Smooth muscle cell (in vitro differentiated cells): ENCODE measurements around the gene REEP3. TPM values are rescaled to one million over a fixed set of nuclear protein-coding genes. Genes with fewer than 3 reads are reported as not detected.

Experiments used
- DNase-seq: peaks from one replicate; lab custom pipeline; 2025; ENCODE audit not compliant: unreplicated experiment; lab: John Stamatoyannopoulos, UW
- H2AFZ ChIP-seq: fragments of 200-600 bp; sonication (generic); 2 replicates; pipeline ENCODE4 v1.6.0; 2016; ENCODE audit warnings: antibody characterized with exemption, low read depth, mild to moderate bottlenecking
- H3F3A ChIP-seq: fragments of 200-600 bp; sonication (generic); 2 replicates; pipeline ENCODE4 v1.6.0; 2017; ENCODE audit warnings: antibody characterized with exemption, low read depth
- H3K27ac ChIP-seq: fragments of 200-600 bp; sonication (generic); 2 replicates; pipeline ENCODE4 v1.5.1; 2016; ENCODE audit warnings: low read depth, mild to moderate bottlenecking
- H3K27me3 ChIP-seq: fragments of 200-600 bp; sonication (generic); 2 replicates; pipeline ENCODE4 v1.6.1; 2016; ENCODE audit warnings: low read depth, mild to moderate bottlenecking
- H3K36me3 ChIP-seq: fragments of 200-600 bp; sonication (generic); 2 replicates; pipeline ENCODE4 v1.5.1; 2016; ENCODE audit warnings: low read depth
- H3K4me1 ChIP-seq: fragments of 200-600 bp; sonication (generic); 2 replicates; pipeline ENCODE4 v1.5.1; 2016; ENCODE audit warnings: low read depth
- H3K4me2 ChIP-seq: fragments of 200-600 bp; sonication (generic); 2 replicates; pipeline ENCODE4 v1.6.0; 2016; ENCODE audit warnings: mild to moderate bottlenecking
- H3K4me3 ChIP-seq: fragments of 200-600 bp; sonication (generic); 2 replicates; pipeline ENCODE4 v1.5.1; 2016; ENCODE audit warnings: mild to moderate bottlenecking
- H3K79me2 ChIP-seq: fragments of 200-600 bp; sonication (generic); 2 replicates; pipeline ENCODE4 v1.6.0; 2016; ENCODE audit warnings: low read depth, mild to moderate bottlenecking
- H3K9ac ChIP-seq: fragments of 200-600 bp; sonication (generic); 2 replicates; pipeline ENCODE4 v1.6.0; 2016; ENCODE audit warnings: low read depth
- H3K9me3 ChIP-seq: fragments of 200-600 bp; sonication (generic); replicated peaks from 2 replicates; pipeline ENCODE4 v1.5.1; 2016; ENCODE audit warnings: low read depth
- H4K20me1 ChIP-seq: fragments of 200-600 bp; sonication (generic); 2 replicates; pipeline ENCODE4 v1.6.0; 2016; ENCODE audit warnings: low read depth
- CTCF ChIP-seq: fragments of 200-600 bp; sonication (generic); IDR thresholded peaks from 2 replicates; pipeline ENCODE4 v1.5.1; 2017; ENCODE audit warnings: borderline replicate concordance, mild to moderate bottlenecking, antibody characterized with exemption; ENCODE audit not compliant: insufficient read depth, poor library complexity, severe bottlenecking
- WGBS: methylation state at CpG from one replicate; pipeline ENCODE4 v1.1.7; 2016; ENCODE audit warnings: low lambda C conversion rate; 5-methylcytosine and 5-hydroxymethylcytosine counted together
- polyA plus RNA-seq: library from polyadenylated mRNA; unstranded; fragments of >200 nt; fragmentation: Nextera tagmentation; extraction: Ambion mirVana; gene quantifications from 2 replicates; pipeline ENCODE4 v1.2.1, GENCODE V29; 2016
- total RNA-seq: library from RNA; depleted of rRNA; stranded (reverse); fragments of >200 nt; gene quantifications from 2 replicates; pipeline ENCODE4 v1.2.3, GENCODE V29; 2014

REEP3 gene
- total and polyA plus RNA-seq, 2 experiments from 2014 or later, result 42.3 to 80.4 TPM

- no peaks in the 10 kb centered on the region for H3K9me3 ChIP-seq
- H3K27me3 ChIP-seq, result no peaks in the 10 kb centered on the region
- H3K36me3 ChIP-seq, result no peaks in the 10 kb centered on the region
- no peak for TF ChIP-seq CTCF
- 95% methylated on average over 2 of the region's 2 CpGs for WGBS
- no peak for DNase-seq
- no peaks in the 10 kb centered on the region for H3F3A ChIP-seq
- no peaks in the 10 kb centered on the region for H4K20me1 ChIP-seq
- H3K4me2 ChIP-seq, result no peak overlapping the region
- peaks cover 3% of the 10 kb centered on the region for H3K4me1 ChIP-seq
- no peaks in the 10 kb centered on the region for H3K79me2 ChIP-seq
- no peak overlapping the region for H3K27ac ChIP-seq
- no peak overlapping the region for H3K4me3 ChIP-seq
- H3K9ac ChIP-seq, result no peak overlapping the region
- no peak overlapping the region for H2AFZ ChIP-seq
Measured at GRCh38 chr10:63645195-63645594, 124.0 kb downstream of the REEP3 start.

DNA sequence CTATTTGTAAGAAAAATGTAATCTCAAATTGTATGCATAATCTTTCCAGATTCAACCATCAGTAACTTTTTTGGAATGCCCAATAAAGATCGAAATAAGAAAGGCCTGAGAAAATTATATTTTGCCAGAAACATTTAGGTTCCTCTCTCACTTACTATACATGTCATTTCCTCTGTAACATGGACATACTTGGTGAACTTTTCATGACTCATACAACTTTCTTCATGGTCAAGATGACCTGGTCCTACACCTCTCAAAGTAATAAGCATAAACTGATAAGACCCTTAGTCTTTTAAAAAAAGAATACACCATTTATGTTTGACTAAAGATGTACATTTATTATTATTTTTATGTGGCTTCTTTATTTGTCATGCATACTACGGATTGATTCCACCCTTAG is 125.3 kb downstream of the REEP3 start:
- no peaks in the 10 kb centered on the region for H3K79me2 ChIP-seq
- no peak for TF ChIP-seq CTCF
- peaks cover 3% of the 10 kb centered on the region for H3K4me1 ChIP-seq
- no peak overlapping the region for H3K4me2 ChIP-seq
- no peak overlapping the region for H3K4me3 ChIP-seq
- H2AFZ ChIP-seq, result no peak overlapping the region
- 95% methylated on average over 2 of the region's 2 CpGs for WGBS
- no peak for DNase-seq
- no peaks in the 10 kb centered on the region for H3K9me3 ChIP-seq
- no peaks in the 10 kb centered on the region for H3F3A ChIP-seq
- no peaks in the 10 kb centered on the region for H3K36me3 ChIP-seq
- no peak overlapping the region for H3K27ac ChIP-seq
- H3K9ac ChIP-seq, result no peak overlapping the region
- H4K20me1 ChIP-seq, result no peaks in the 10 kb centered on the region
- no peaks in the 10 kb centered on the region for H3K27me3 ChIP-seq

DNA sequence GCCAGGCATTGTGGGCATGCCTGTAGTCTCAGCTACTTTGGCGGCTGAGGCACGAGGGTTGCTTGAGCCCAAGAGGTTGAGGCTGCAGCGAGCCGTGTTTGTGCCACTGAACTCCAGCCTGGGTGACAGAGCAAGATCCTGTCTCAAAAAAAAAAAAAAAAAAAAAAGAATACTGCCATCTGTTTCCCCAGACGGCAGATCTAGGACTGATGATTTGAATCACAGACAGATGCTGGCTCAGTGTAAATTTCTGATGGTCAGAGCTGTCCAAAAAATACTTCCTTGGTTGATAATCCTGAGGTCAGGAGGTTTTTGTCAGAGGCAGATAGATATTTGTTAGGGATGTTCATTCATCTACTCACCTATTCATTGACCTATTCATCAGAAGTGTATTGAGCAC is 130.7 kb downstream of the REEP3 start:
- no peak for DNase-seq
- no peak overlapping the region for H3K9ac ChIP-seq
- no peaks in the 10 kb centered on the region for H3F3A ChIP-seq
- H3K36me3 ChIP-seq, result no peaks in the 10 kb centered on the region
- 54% methylated on average over 5 of the region's 5 CpGs for WGBS
- H3K27ac ChIP-seq, result no peak overlapping the region
- no peak overlapping the region for H2AFZ ChIP-seq
- no peaks in the 10 kb centered on the region for H3K4me1 ChIP-seq
- H3K4me3 ChIP-seq, result no peak overlapping the region
- H3K9me3 ChIP-seq, result no peaks in the 10 kb centered on the region
- H3K4me2 ChIP-seq, result no peak overlapping the region
- H4K20me1 ChIP-seq, result no peaks in the 10 kb centered on the region
- H3K27me3 ChIP-seq, result no peaks in the 10 kb centered on the region
- no peak for TF ChIP-seq CTCF
- H3K79me2 ChIP-seq, result no peaks in the 10 kb centered on the region

DNA sequence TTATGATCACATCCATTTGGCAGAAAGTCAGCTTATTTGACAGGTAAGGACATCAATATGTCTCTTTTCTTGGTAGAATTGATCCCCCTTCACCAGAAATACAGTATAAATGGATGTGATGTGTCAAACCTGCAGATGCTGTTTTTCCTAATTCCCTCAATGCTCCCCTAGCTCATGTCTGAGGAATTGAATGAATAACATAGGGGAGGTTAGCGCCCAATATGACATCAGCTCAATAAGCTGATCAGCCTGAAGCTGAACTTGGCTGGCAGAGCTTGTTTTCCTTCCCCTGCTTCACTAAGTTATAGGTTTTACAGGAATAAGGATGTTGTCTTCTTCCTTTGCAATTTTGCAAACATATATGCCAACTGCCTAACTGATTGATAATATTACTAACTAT is 132.5 kb downstream of the REEP3 start:
- H3K9ac ChIP-seq, result no peak overlapping the region
- 83% methylated on average over 1 of the region's 1 CpG for WGBS

More for the DNA sequence above, 132.5 kb downstream of the REEP3 start:
- Histone ChIP-seq H3F3A (no peaks in the 10 kb centered on the region), H3K27ac (no peak overlapping the region), H4K20me1 (no peaks in the 10 kb centered on the region), H3K79me2 (no peaks in the 10 kb centered on the region), H3K4me1 (no peaks in the 10 kb centered on the region), H3K4me2 (no peak overlapping the region), H3K4me3 (no peak overlapping the region), H3K36me3 (no peaks in the 10 kb centered on the region), H2AFZ (no peak overlapping the region), H3K9me3 (no peaks in the 10 kb centered on the region), H3K27me3 (no peaks in the 10 kb centered on the region)
- TF ChIP-seq CTCF, result no peak
- no peak for DNase-seq
